Neuronal stem cell (in vitro differentiated cells): ENCODE measurements around the gene IPO9.

ENCODE experiments used
- DNase-seq: peaks from one replicate; pipeline ENCODE4 v3.0.0-alpha.2; 2013; ENCODE audit warnings: low spot score
- H2AFZ ChIP-seq: one replicate; pipeline ENCODE4 v1.6.1; 2013; ENCODE audit warnings: mild to moderate bottlenecking, low read length, inconsistent platforms
- H2AK5ac ChIP-seq: 2 replicates; pipeline ENCODE4 v1.6.1; 2013; ENCODE audit warnings: low read depth, mild to moderate bottlenecking, inconsistent platforms, low read length, moderate library complexity, mixed read lengths
- H2BK120ac ChIP-seq: 2 replicates; pipeline ENCODE4 v1.6.1; 2013; ENCODE audit warnings: low read depth, mild to moderate bottlenecking, inconsistent platforms, low read length, moderate library complexity, mixed read lengths
- H2BK12ac ChIP-seq: one replicate; pipeline ENCODE4 v1.6.1; 2013; ENCODE audit warnings: low read length, inconsistent platforms
- H2BK15ac ChIP-seq: 2 replicates; pipeline ENCODE4 v1.6.1; 2013; ENCODE audit warnings: mild to moderate bottlenecking, low read length, inconsistent platforms, mixed read lengths
- H2BK5ac ChIP-seq: one replicate; pipeline ENCODE4 v1.6.1; 2013; ENCODE audit warnings: inconsistent platforms, mild to moderate bottlenecking, low read length, moderate library complexity
- H3K14ac ChIP-seq: one replicate; pipeline ENCODE4 v1.6.1; 2013; ENCODE audit warnings: low read length, inconsistent platforms
- H3K18ac ChIP-seq: 2 replicates; pipeline ENCODE4 v1.6.1; 2013; ENCODE audit warnings: low read length, inconsistent platforms
- H3K23ac ChIP-seq: 2 replicates; pipeline ENCODE4 v1.6.1; 2013; ENCODE audit warnings: low read depth, mild to moderate bottlenecking, mixed read lengths, low read length, inconsistent platforms; ENCODE audit not compliant: poor library complexity
- H3K27ac ChIP-seq: replicated peaks from 3 replicates; pipeline ENCODE4 v1.5.1; 2013; ENCODE audit warnings: low read length, inconsistent platforms
- H3K27me3 ChIP-seq, 3 experiments: 2 replicates each; pipeline ENCODE4 v1.6.1; 2013; ENCODE audit warnings: low read length in 3 of 3, mild to moderate bottlenecking in 2 of 3, inconsistent platforms in 1 of 3, low read depth in 1 of 3, mixed read lengths in 1 of 3, moderate library complexity in 1 of 3; ENCODE audit not compliant: control insufficient read depth in 3 of 3, insufficient read depth in 3 of 3
- H3K36me3 ChIP-seq, 2 donors: replicated peaks in 1 of 2; 2 replicates each; pipeline ENCODE4 v1.6.1; 2013; ENCODE audit warnings: low read length in 2 of 2; ENCODE audit not compliant: control insufficient read depth in 2 of 2, insufficient read depth in 2 of 2
- H3K4ac ChIP-seq: 2 replicates; pipeline ENCODE4 v1.6.1; 2013; ENCODE audit warnings: inconsistent platforms, mild to moderate bottlenecking, low read length, moderate library complexity
- H3K4me1 ChIP-seq, 2 donors: 1 replicate in 1 of 2; 2 replicates in 1 of 2; pipeline ENCODE4 v1.6.1; 2013; ENCODE audit warnings: low read length in 2 of 2, low read depth in 1 of 2; ENCODE audit not compliant: control insufficient read depth in 2 of 2, insufficient read depth in 1 of 2
- H3K4me2 ChIP-seq: one replicate; pipeline ENCODE4 v1.6.1; 2013; ENCODE audit warnings: mild to moderate bottlenecking, low read length, inconsistent platforms; ENCODE audit not compliant: insufficient read depth, poor library complexity, severe bottlenecking
- H3K4me3 ChIP-seq, 2 donors: 2 replicates each; pipeline ENCODE4 v1.5.1; 2013; ENCODE audit warnings: low read length in 2 of 2, mild to moderate bottlenecking in 2 of 2, inconsistent platforms in 1 of 2, moderate library complexity in 1 of 2
- H3K79me1 ChIP-seq: one replicate; pipeline ENCODE4 v1.6.1; 2013; ENCODE audit warnings: low read depth, mild to moderate bottlenecking, inconsistent platforms, low read length, moderate library complexity
- H3K9ac ChIP-seq: one replicate; pipeline ENCODE4 v1.6.1; 2013; ENCODE audit warnings: mild to moderate bottlenecking, low read depth, low read length, inconsistent platforms; ENCODE audit not compliant: poor library complexity
- H3K9me3 ChIP-seq, 2 donors: replicated peaks in 1 of 2; 2 replicates each; pipeline versions ENCODE3 to v1.6.1; 2013; ENCODE audit warnings: low read length in 2 of 2, mild to moderate bottlenecking in 2 of 2, inconsistent platforms in 1 of 2, low read depth in 1 of 2, mixed read lengths in 1 of 2, moderate library complexity in 1 of 2; ENCODE audit not compliant: control insufficient read depth in 2 of 2, insufficient read depth in 1 of 2
- H4K8ac ChIP-seq: one replicate; pipeline ENCODE4 v1.6.1; 2013; ENCODE audit warnings: low read depth, mild to moderate bottlenecking, inconsistent platforms, low read length, moderate library complexity
- H4K91ac ChIP-seq: one replicate; pipeline ENCODE4 v1.6.1; 2013; ENCODE audit warnings: low read length, low read depth, mild to moderate bottlenecking, inconsistent platforms; ENCODE audit not compliant: poor library complexity
- WGBS, 2 donors: extraction: QIAGEN DNeasy Blood & Tissue Kit; methylation state at CpG; one replicate each; pipeline ENCODE4 v1.1.7; 2013; ENCODE audit warnings: missing lambda C conversion rate in 2 of 2, mixed read lengths in 1 of 2; ENCODE audit not compliant: insufficient read length in 2 of 2, insufficient replicate concordance in 1 of 2; ENCODE audit errors: extremely low coverage in 2 of 2; 5-methylcytosine and 5-hydroxymethylcytosine counted together

The IPO9 gene

DNA sequence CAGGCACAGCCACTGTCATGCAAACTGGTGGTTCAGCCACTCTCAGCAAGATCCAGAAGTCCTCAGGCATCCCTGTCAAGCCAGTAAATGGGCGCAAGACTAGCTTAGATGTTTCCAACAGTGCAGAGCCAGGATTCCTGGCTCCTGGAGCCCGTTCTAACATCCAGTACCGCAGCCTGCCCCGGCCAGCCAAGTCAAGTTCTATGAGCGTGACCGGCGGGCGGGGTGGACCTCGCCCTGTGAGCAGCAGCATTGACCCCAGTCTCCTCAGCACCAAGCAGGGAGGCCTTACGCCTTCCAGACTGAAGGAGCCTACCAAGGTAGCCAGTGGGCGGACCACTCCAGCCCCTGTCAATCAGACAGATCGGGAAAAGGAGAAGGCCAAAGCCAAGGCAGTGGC, 46.6 kb upstream of the IPO9 start:
- Histone ChIP-seq H3K9ac (no peak overlapping the region), H3K27ac (no peak overlapping the region), H3K36me3 (peaks cover 58 to 79% of the 10 kb centered on the region in 2 donors), H2BK12ac (no peak overlapping the region), H4K91ac (no peak overlapping the region), H3K4me1 (no peaks in the 10 kb centered on the region), H3K14ac (no peak overlapping the region), H2AFZ (no peak overlapping the region), H3K9me3 (peaks cover 8 to 13% of the 10 kb centered on the region in 2 donors), H3K4me3 (no peak overlapping the region), H2BK120ac (no peak overlapping the region), H3K4ac (no peak overlapping the region), H2BK5ac (no peak overlapping the region), H2AK5ac (no peak overlapping the region), H3K4me2 (no peak overlapping the region), H2BK15ac (no peak overlapping the region), H3K23ac (no peak overlapping the region), H3K79me1 (peaks cover 9% of the 10 kb centered on the region), H3K27me3 (no peaks in the 10 kb centered on the region), H4K8ac (no peak overlapping the region), H3K18ac (no peak overlapping the region)
- WGBS, 2 donors, result no CpG with 5 or more reads among the region's 12 CpGs
- DNase-seq, result no peak

DNA sequence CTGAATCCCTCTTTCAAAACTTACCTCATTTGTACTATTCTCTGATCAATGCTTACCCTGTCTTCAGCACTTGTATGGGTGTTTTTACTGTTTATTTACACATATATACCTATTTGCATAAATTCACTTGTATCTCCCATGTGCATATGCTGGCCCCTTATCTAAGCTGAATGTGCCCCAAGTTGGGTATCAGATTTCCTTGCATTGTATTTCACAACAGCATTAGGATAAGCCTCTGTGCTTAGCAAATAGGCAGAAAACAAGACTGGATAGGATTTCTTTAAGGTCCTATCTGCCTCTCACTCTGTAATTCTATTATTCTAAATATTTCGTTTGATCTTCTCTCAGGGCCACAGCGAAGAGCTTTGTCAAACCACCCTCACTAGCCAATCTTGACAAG, 45.9 kb upstream of the IPO9 start:
- Histone ChIP-seq H3K79me1 (peaks cover 9% of the 10 kb centered on the region), H3K4me3 (no peak overlapping the region), H2BK15ac (no peak overlapping the region), H3K18ac (no peak overlapping the region), H3K36me3 (peaks cover 65 to 83% of the 10 kb centered on the region in 2 donors), H2BK12ac (no peak overlapping the region), H2BK5ac (no peak overlapping the region), H2BK120ac (no peak overlapping the region), H3K14ac (no peak overlapping the region), H2AK5ac (no peak overlapping the region), H3K9ac (no peak overlapping the region), H3K27ac (no peak overlapping the region), H3K4me2 (no peak overlapping the region), H3K4me1 (no peaks in the 10 kb centered on the region), H3K27me3 (no peaks in the 10 kb centered on the region), H4K8ac (no peak overlapping the region), H2AFZ (no peak overlapping the region), H3K9me3 (peaks cover 8 to 13% of the 10 kb centered on the region in 2 donors), H3K23ac (no peak overlapping the region), H4K91ac (no peak overlapping the region), H3K4ac (no peak overlapping the region)
- no peak for DNase-seq
- WGBS, 2 donors, result no CpG with 5 or more reads among the region's 2 CpGs

DNA sequence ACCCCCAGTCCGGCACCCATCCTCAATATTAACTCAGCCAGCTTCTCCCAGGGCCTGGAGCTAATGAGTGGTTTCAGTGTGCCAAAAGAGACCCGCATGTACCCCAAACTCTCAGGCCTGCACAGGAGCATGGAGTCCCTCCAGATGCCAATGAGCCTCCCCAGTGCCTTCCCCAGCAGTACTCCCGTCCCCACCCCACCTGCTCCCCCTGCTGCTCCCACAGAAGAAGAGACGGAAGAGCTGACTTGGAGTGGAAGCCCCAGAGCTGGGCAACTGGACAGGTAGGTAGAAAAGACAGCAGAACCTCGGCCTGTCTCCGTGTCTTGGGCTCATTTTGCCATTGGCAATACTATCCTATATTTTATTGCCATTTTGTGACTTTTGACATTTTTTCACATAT, 45.4 kb upstream of the IPO9 start:
- Histone ChIP-seq H3K9ac (no peak overlapping the region), H3K4me1 (no peaks in the 10 kb centered on the region), H3K14ac (no peak overlapping the region), H2BK120ac (no peak overlapping the region), H3K27me3 (no peaks in the 10 kb centered on the region), H3K18ac (no peak overlapping the region), H3K9me3 (peaks cover 8 to 13% of the 10 kb centered on the region in 2 donors), H2AK5ac (no peak overlapping the region), H4K91ac (no peak overlapping the region), H2BK12ac (no peak overlapping the region), H3K79me1 (peaks cover 9% of the 10 kb centered on the region), H3K23ac (no peak overlapping the region), H2BK5ac (no peak overlapping the region), H2BK15ac (no peak overlapping the region), H2AFZ (no peak overlapping the region), H3K36me3 (peaks cover 70 to 89% of the 10 kb centered on the region in 2 donors), H3K4me2 (no peak overlapping the region), H4K8ac (no peak overlapping the region), H3K4me3 (no peak overlapping the region), H3K27ac (no peak overlapping the region), H3K4ac (no peak overlapping the region)
- WGBS, 2 donors, result no CpG with 5 or more reads among the region's 6 CpGs
- no peak for DNase-seq

DNA sequence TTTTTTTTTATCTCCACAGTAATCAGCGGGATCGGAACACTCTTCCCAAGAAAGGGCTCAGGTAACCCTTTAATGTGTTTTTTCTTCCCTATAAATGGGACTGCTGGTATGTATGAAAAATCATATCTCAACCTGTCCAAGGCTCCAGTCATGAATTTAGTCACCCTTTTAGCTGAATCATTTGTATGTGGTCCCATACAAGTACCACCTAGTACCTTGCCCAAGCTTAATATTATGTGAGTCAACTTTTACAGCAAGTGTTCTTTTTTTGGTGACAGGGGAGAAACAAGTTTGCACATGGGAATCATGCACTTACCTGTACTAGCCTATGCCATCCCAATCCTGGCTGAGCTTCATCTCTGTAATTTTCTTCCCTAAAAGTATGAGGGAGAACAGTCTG, 43.7 kb upstream of the IPO9 start:
- H2BK15ac ChIP-seq, result no peak overlapping the region

More for the DNA sequence above, 43.7 kb upstream of the IPO9 start:
- H3K4me3 ChIP-seq, result no peak overlapping the region
- H3K36me3 ChIP-seq, result peaks cover 80 to 98% of the 10 kb centered on the region in 2 donors
- H4K91ac ChIP-seq, result no peak overlapping the region
- no peak overlapping the region for H2AFZ ChIP-seq
- H2BK120ac ChIP-seq, result no peak overlapping the region
- H3K23ac ChIP-seq, result no peak overlapping the region
- no peak overlapping the region for H2BK12ac ChIP-seq
- H3K18ac ChIP-seq, result no peak overlapping the region
- H3K14ac ChIP-seq, result no peak overlapping the region
- H3K79me1 ChIP-seq, result peaks cover 9% of the 10 kb centered on the region
- H3K27ac ChIP-seq, result no peak overlapping the region
- no peak overlapping the region for H3K4ac ChIP-seq
- H2AK5ac ChIP-seq, result no peak overlapping the region
- no peak overlapping the region for H3K4me2 ChIP-seq
- peaks cover 7 to 13% of the 10 kb centered on the region in 2 donors for H3K9me3 ChIP-seq
- DNase-seq, result no peak
- no peak overlapping the region for H3K9ac ChIP-seq
- WGBS, 2 donors, result no CpG with 5 or more reads among the region's 2 CpGs
- H2BK5ac ChIP-seq, result no peak overlapping the region
- H3K27me3 ChIP-seq, result no peaks in the 10 kb centered on the region
- H3K4me1 ChIP-seq, result no peaks in the 10 kb centered on the region
- no peak overlapping the region for H4K8ac ChIP-seq
